Measurements from ENCODE around the gene STRADB. TPM values are rescaled to one million over a fixed set of nuclear protein-coding genes. Genes with fewer than 3 reads are reported as not detected.
A peak's percentile ranks its signal among the peaks of the same experiment; 100 is the strongest.

STRADB gene
- total and polyA plus RNA-seq, 2 donors (not counting 3 experiments of a cell fraction or from before 2014, with no cell fraction given), result 6.9 to 16.6 TPM

- FAIRE-seq, result no peak
- Histone ChIP-seq H3K4me1 (ENCODE audit: control insufficient read depth, extremely low read depth, insufficient read depth, low read length) (peaks cover 45% of the 10 kb centered on the region), H3K79me2 (ENCODE audit: control insufficient read depth, insufficient read depth, low read length) (peaks cover 20% of the 10 kb centered on the region), H4K20me1 (replicated peaks; ENCODE audit: control insufficient read depth, extremely low read depth, insufficient read depth, low read length) (no peaks in the 10 kb centered on the region), H3K4me2 (ENCODE audit: insufficient read depth, low read length) (peak overlapping the region; percentile 89), H3K9ac (replicated peaks; ENCODE audit: extremely low read depth, insufficient read depth, low read length) (no peak overlapping the region), H3K27ac (ENCODE audit: insufficient read depth, low read depth, low read length) (peak overlapping the region; percentile 57), H2AFZ (ENCODE audit: low read depth, low read length) (no peak overlapping the region), H3K27me3 (ENCODE audit: control insufficient read depth in 2 of 2, insufficient read depth in 2 of 2, low read length in 2 of 2) (no peaks in the 10 kb centered on the region), H3K4me3 (replicated peaks in 1 of 3; ENCODE audit: insufficient read depth in 1 of 3, low read depth in 1 of 3, low read length in 3 of 3) (peak overlapping the region in 1 of 3 experiments; percentile 15), H3K9me1 (replicated peaks; ENCODE audit: control insufficient read depth, extremely low read depth, insufficient read depth, low read length) (no peaks in the 10 kb centered on the region), H3K9me3 (replicated peaks; ENCODE audit: control insufficient read depth, insufficient read depth, low read length) (no peaks in the 10 kb centered on the region), H3K36me3 (ENCODE audit: control insufficient read depth in 2 of 2, extremely low read depth in 1 of 2, insufficient read depth in 2 of 2, low read length in 2 of 2) (no peaks in the 10 kb centered on the region)
- peak; percentile 56 for DNase-seq (ENCODE audit: low read depth, low spot score)
- intact Hi-C loops (cut with micrococcal nuclease), result no loop called here
- CTCF ChIA-PET, result interaction anchor here (1.6 to 2.5 kb wide), 2 partner anchors 17 to 183 kb away, joined by 5 to 8 read pairs; no protein-coding TSS in a partner anchor
- dilution Hi-C loops (cut with MboI; ENCODE audit: extremely low pct_ligation_motif_present, low sequenced_read_pairs), result no loop called here
- POLR2A ChIA-PET, result no interaction called here
- no TSS peak for BruUV-seq (replicated peaks)
- TF ChIP-seq JUN (IDR thresholded peaks at IDR 0.05; ENCODE audit: borderline replicate concordance, insufficient read depth, insufficient read length, low read depth), result no peak
- TF ChIP-seq FOS (IDR thresholded peaks at IDR 0.05; ENCODE audit: borderline replicate concordance, insufficient read depth, low read length), result peak; percentile 37
Measured at GRCh38 chr2:201415149-201415548, 36.4 kb upstream of the STRADB start.

- ChIA-PET POLR2A (interaction anchor here (0.6 kb wide), 1 partner anchor 264 kb away, joined by 3 read pairs; no protein-coding TSS in a partner anchor), CTCF (no interaction called here)
- Histone ChIP-seq H3K4me1 (ENCODE audit: control insufficient read depth, extremely low read depth, insufficient read depth, low read length) (peaks cover 53% of the 10 kb centered on the region), H3K9ac (replicated peaks; ENCODE audit: extremely low read depth, insufficient read depth, low read length) (no peak overlapping the region), H2AFZ (ENCODE audit: low read depth, low read length) (no peak overlapping the region), H3K4me3 (replicated peaks in 1 of 3; ENCODE audit: insufficient read depth in 1 of 3, low read depth in 1 of 3, low read length in 3 of 3) (no peak overlapping the region), H3K79me2 (ENCODE audit: control insufficient read depth, insufficient read depth, low read length) (peaks cover 13% of the 10 kb centered on the region), H3K36me3 (ENCODE audit: control insufficient read depth in 2 of 2, extremely low read depth in 1 of 2, insufficient read depth in 2 of 2, low read length in 2 of 2) (no peaks in the 10 kb centered on the region), H3K9me3 (replicated peaks; ENCODE audit: control insufficient read depth, insufficient read depth, low read length) (no peaks in the 10 kb centered on the region), H3K9me1 (replicated peaks; ENCODE audit: control insufficient read depth, extremely low read depth, insufficient read depth, low read length) (no peaks in the 10 kb centered on the region), H3K27me3 (ENCODE audit: control insufficient read depth in 2 of 2, insufficient read depth in 2 of 2, low read length in 2 of 2) (no peaks in the 10 kb centered on the region), H3K27ac (ENCODE audit: insufficient read depth, low read depth, low read length) (peak overlapping the region; percentile 58), H4K20me1 (replicated peaks; ENCODE audit: control insufficient read depth, extremely low read depth, insufficient read depth, low read length) (no peaks in the 10 kb centered on the region), H3K4me2 (ENCODE audit: insufficient read depth, low read length) (peak overlapping the region; percentile 21)
- DNase-seq (ENCODE audit: low read depth, low spot score), result peak; percentile 44
- dilution Hi-C loops (cut with MboI; ENCODE audit: extremely low pct_ligation_motif_present, low sequenced_read_pairs), result no loop called here
- intact Hi-C loops (cut with micrococcal nuclease), result loop anchor here (2.0 kb wide), 1 partner anchor 280 kb away; the partner anchor contains the start of gene MPP4
- peak; percentile 55 for FAIRE-seq
- TF ChIP-seq POLR2AphosphoS5 (IDR thresholded peaks at IDR 0.05; ENCODE audit: insufficient read depth, low read depth, low read length) (no peak), EZH2 (IDR thresholded peaks at IDR 0.05; ENCODE audit: borderline replicate concordance, low read depth, low read length, severe bottlenecking) (no peak), GATA2 (IDR thresholded peaks at IDR 0.05; ENCODE audit: insufficient read depth, insufficient read length, low read depth, low read length) (no peak), FOS (IDR thresholded peaks at IDR 0.05; ENCODE audit: borderline replicate concordance, insufficient read depth, low read length) (peak; percentile 42), CTCF (IDR thresholded peaks at IDR 0.05; ENCODE audit: extremely low read depth in 1 of 2, insufficient read depth in 1 of 2, low read depth in 1 of 2, low read length in 2 of 2) (no peak)
- BruUV-seq (replicated peaks), result no TSS peak
Measured at GRCh38 chr2:201419057-201419635, 32.4 kb upstream of the STRADB start.

All from endothelial cell of umbilical vein (primary cell).